ENCODE data around the gene SSC5D.
A peak's percentile ranks its signal among the peaks of the same experiment; 100 is the strongest.

SSC5D gene

GRCh38 chr19:55479451-55480230 lies 8.6 kb upstream of the SSC5D start:
- Histone ChIP-seq H3K36me3 (peaks cover 6% of the 10 kb centered on the region; the same call in 1 of the 2 replicates), H3K4me1 (peaks cover 10% of the 10 kb centered on the region), H3K4me3 (ENCODE audit: low read depth, low read length) (no peak overlapping the region), H3K27me3 (no peaks in the 10 kb centered on the region), H3K9me3 (no peaks in the 10 kb centered on the region; the same call in 1 of the 2 replicates)
- no peak for TF ChIP-seq CTCF (IDR thresholded peaks at IDR 0.05; ENCODE audit: low read depth, low read length)
- no peak for DNase-seq

- no peak for TF ChIP-seq CTCF (IDR thresholded peaks at IDR 0.05; ENCODE audit: low read depth, low read length)
- DNase-seq: no peak
- Histone ChIP-seq H3K4me3 (ENCODE audit: low read depth, low read length) (no peak overlapping the region), H3K9me3 (no peaks in the 10 kb centered on the region), H3K27me3 (no peaks in the 10 kb centered on the region), H3K36me3 (peaks cover 6% of the 10 kb centered on the region; the same call in 1 of the 2 replicates), H3K4me1 (peaks cover 6% of the 10 kb centered on the region)
These were observed 7.0 kb upstream of the SSC5D start for GRCh38 chr19:55481148-55481793.

GRCh38 chr19:55481794-55482155 lies 6.5 kb upstream of the SSC5D start:
- Histone ChIP-seq H3K36me3 (peaks cover 6% of the 10 kb centered on the region; the same call in 1 of the 2 replicates), H3K4me3 (ENCODE audit: low read depth, low read length) (no peak overlapping the region), H3K4me1 (peaks cover 6% of the 10 kb centered on the region), H3K27me3 (no peaks in the 10 kb centered on the region), H3K9me3 (no peaks in the 10 kb centered on the region)
- TF ChIP-seq CTCF (IDR thresholded peaks at IDR 0.05; ENCODE audit: low read depth, low read length): no peak
- no peak for DNase-seq

GRCh38 chr19:55482156-55482961 lies 5.9 kb upstream of the SSC5D start:
- no peak for TF ChIP-seq CTCF (IDR thresholded peaks at IDR 0.05; ENCODE audit: low read depth, low read length)
- Histone ChIP-seq H3K36me3 (peaks cover 6% of the 10 kb centered on the region; the same call in 1 of the 2 replicates), H3K4me1 (peaks cover 11% of the 10 kb centered on the region)

GRCh38 chr19:55482967-55483705 lies 5.1 kb upstream of the SSC5D start:
- no peak overlapping the region for H3K4me3 ChIP-seq (ENCODE audit: low read depth, low read length)
- peaks cover 6% of the 10 kb centered on the region; the same call in 1 of the 2 replicates for H3K36me3 ChIP-seq
- H3K4me1 ChIP-seq: peaks cover 17% of the 10 kb centered on the region
- no peak for DNase-seq
- H3K27me3 ChIP-seq: no peaks in the 10 kb centered on the region
- no peaks in the 10 kb centered on the region for H3K9me3 ChIP-seq
- TF ChIP-seq CTCF (IDR thresholded peaks at IDR 0.05; ENCODE audit: low read depth, low read length): no peak

More at GRCh38 chr19:55482156-55482961, 5.9 kb upstream of the SSC5D start:
- DNase-seq: peak; percentile 10
- no peaks in the 10 kb centered on the region for H3K27me3 ChIP-seq
- no peaks in the 10 kb centered on the region for H3K9me3 ChIP-seq
- H3K4me3 ChIP-seq (ENCODE audit: low read depth, low read length): no peak overlapping the region
